Erythroblast (primary cell): ENCODE measurements around the gene RIPPLY3.
"Not testable (repeated sequence)": the region's sequence is repeated elsewhere in the genome, so short reads cannot be mapped to it uniquely, and the experiment has no call there.

Experiments used
- GATA1 ChIP-seq: IDR thresholded peaks from 2 replicates; pipeline ENCODE4 v1.6.1; 2011; ENCODE audit warnings: low read depth, mild to moderate bottlenecking, control low read depth, low read length, moderate library complexity
- POLR2A ChIP-seq: IDR thresholded peaks from 2 replicates; pipeline ENCODE4 v1.6.1; 2011; ENCODE audit warnings: mild to moderate bottlenecking, low read length

DNA sequence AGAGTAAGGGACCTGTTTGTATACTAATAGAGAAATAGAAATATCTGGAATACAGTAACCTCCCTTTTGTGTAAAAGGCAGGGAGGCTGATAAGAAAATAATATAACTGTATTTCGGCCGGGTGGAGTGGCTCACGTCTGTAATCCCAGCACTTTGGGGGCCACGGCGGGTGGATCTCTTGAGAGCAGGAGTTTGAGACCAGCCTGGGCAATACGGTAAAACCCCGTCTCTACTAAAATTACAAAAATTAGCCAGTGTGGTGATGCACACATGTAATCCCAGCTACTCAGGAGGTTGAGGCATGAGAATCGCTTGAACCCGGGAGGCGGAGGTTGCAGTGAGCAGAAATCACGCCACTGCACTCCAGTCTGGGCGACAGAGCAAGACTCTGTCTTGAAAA lies 11.2 kb upstream of the RIPPLY3 start:
- TF ChIP-seq POLR2A, GATA1: not testable (repeated sequence)
